OCI-LY3 (cell line): ENCODE data around the gene KIF18B.

Source experiments
- H2AFZ ChIP-seq: fragments of 200-600, 300-600 bp; shearing (Covaris generic); 2 replicates; pipeline ENCODE4 v1.6.0; 2014; ENCODE audit warnings: antibody characterized with exemption, low read depth, low read length
- H3K27ac ChIP-seq: fragments of 200-600, 300-600 bp; sonication (generic); 2 replicates; pipeline ENCODE4 v1.5.1; 2014; ENCODE audit warnings: mild to moderate bottlenecking, low read length, moderate library complexity, mixed read lengths
- H3K27me3 ChIP-seq: fragments of 200-600, 300-600 bp; sonication (generic); 2 replicates; pipeline ENCODE4 v1.6.1; 2014; ENCODE audit warnings: low read depth, low read length, mixed read lengths
- H3K36me3 ChIP-seq: fragments of 200-600, 300-600 bp; sonication (generic); replicated peaks from 2 replicates; pipeline ENCODE3; 2014; ENCODE audit warnings: low read depth, low read length, mixed read lengths
- H3K4me1 ChIP-seq: fragments of 300-600, 200-600 bp; sonication (generic); 2 replicates; pipeline ENCODE4 v1.6.1; 2014; ENCODE audit warnings: low read length, mixed read lengths
- H3K4me2 ChIP-seq: fragments of 200-600, 300-600 bp; sonication (generic); 2 replicates; pipeline ENCODE4 v1.6.1; 2014; ENCODE audit warnings: low read length, mixed read lengths
- H3K4me3 ChIP-seq: fragments of 300-600, 200-600 bp; sonication (generic); 2 replicates; pipeline ENCODE4 v1.5.1; 2014; ENCODE audit warnings: antibody characterized with exemption, mild to moderate bottlenecking, low read length, moderate library complexity
- H3K79me2 ChIP-seq: fragments of 300-600, 200-600 bp; shearing (Covaris generic); 2 replicates; pipeline ENCODE4 v1.6.1; 2014; ENCODE audit warnings: mild to moderate bottlenecking, low read length, mixed read lengths
- H3K9ac ChIP-seq: fragments of 300-600, 200-600 bp; shearing (Covaris generic); 2 replicates; pipeline ENCODE4 v1.6.0; 2014; ENCODE audit warnings: mild to moderate bottlenecking, low read length, moderate library complexity
- H3K9me3 ChIP-seq: fragments of 200-600, 300-600 bp; shearing (Covaris generic); 2 replicates; pipeline ENCODE4 v1.6.1; 2014; ENCODE audit warnings: low read length, mixed read lengths; ENCODE audit not compliant: insufficient read depth
- H4K20me1 ChIP-seq: fragments of 200-600, 300-600 bp; sonication (generic); 2 replicates; pipeline ENCODE4 v1.6.1; 2016; ENCODE audit warnings: low read length, mixed read lengths; ENCODE audit not compliant: insufficient read depth
- CTCF ChIP-seq: fragments of 200-600, 300-600 bp; sonication (generic); IDR thresholded peaks from 2 replicates; pipeline ENCODE4 v1.5.1; 2014; ENCODE audit warnings: antibody characterized with exemption, low read length, low read depth
- EZH2phosphoT487 ChIP-seq: fragments of 200-600 bp; shearing (Covaris generic); IDR thresholded peaks from 2 replicates; pipeline ENCODE4 v1.6.1; 2018; ENCODE audit warnings: antibody characterized with exemption, mixed run types, low read depth

The KIF18B gene

DNA sequence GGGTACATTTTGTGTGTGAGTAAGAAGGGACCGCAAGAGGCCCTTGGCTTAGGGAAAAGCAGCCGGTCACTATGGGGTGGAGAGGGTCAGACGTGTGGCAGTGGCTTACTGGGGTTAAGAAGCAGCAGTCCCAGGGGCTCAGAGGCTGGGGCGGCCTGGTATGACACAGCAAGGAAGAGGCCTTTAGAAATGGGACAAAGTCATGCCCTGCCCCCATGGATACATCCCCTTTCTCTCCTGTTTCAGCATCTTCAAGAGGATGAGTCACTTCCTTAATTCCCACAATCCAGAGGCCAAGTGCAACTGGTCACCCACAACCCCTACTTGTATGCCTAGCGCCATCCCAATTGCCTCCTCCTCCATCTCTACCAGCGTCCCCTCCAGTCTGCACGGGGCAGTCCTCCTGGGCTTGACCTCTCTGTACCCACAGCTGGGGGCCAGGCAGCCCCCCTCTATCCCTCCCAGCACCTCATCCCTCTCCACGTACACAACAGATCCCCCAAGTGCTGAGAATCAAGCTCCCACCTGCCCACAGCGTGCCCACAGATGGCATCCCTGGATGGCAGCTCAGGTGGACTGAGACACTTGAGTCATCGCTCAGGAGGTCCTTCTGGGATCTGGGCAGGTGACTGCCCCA lies 41.4 kb downstream of the KIF18B start:
- Histone ChIP-seq H3K9me3 (no peaks in the 10 kb centered on the region), H3K4me3 (no peak overlapping the region), H3K9ac (no peak overlapping the region), H2AFZ (no peak overlapping the region), H3K27me3 (peaks cover 3% of the 10 kb centered on the region; the same call in 1 of the 2 replicates), H3K27ac (no peak overlapping the region), H4K20me1 (no peaks in the 10 kb centered on the region), H3K4me2 (no peak overlapping the region), H3K36me3 (no peaks in the 10 kb centered on the region), H3K4me1 (peaks cover 4% of the 10 kb centered on the region; the same call in 1 of the 2 replicates), H3K79me2 (no peaks in the 10 kb centered on the region)
- no peak for TF ChIP-seq CTCF

- no peak overlapping the region for H3K4me3 ChIP-seq
- TF ChIP-seq EZH2phosphoT487 (no peak), CTCF (no peak)
- H3K9me3 ChIP-seq, result no peaks in the 10 kb centered on the region
- no peaks in the 10 kb centered on the region for H3K36me3 ChIP-seq
- H3K79me2 ChIP-seq, result no peaks in the 10 kb centered on the region
- peaks cover 6% of the 10 kb centered on the region; the same call in 1 of the 2 replicates for H3K4me1 ChIP-seq
- H3K27ac ChIP-seq, result no peak overlapping the region
- H3K9ac ChIP-seq, result no peak overlapping the region
- no peak overlapping the region for H3K4me2 ChIP-seq
- H3K27me3 ChIP-seq, result peaks cover 5% of the 10 kb centered on the region; the same call in 1 of the 2 replicates
- H2AFZ ChIP-seq, result no peak overlapping the region
- no peaks in the 10 kb centered on the region for H4K20me1 ChIP-seq
Observed at GRCh38 chr17:44905006-44906000, 42.3 kb downstream of the KIF18B start.

- no peak overlapping the region for H3K9ac ChIP-seq
- H3K79me2 ChIP-seq, result no peaks in the 10 kb centered on the region
- no peaks in the 10 kb centered on the region for H3K36me3 ChIP-seq
- H3K9me3 ChIP-seq, result no peaks in the 10 kb centered on the region
- H3K27ac ChIP-seq, result no peak overlapping the region
- H2AFZ ChIP-seq, result no peak overlapping the region
- no peaks in the 10 kb centered on the region for H4K20me1 ChIP-seq
- peaks cover 11% of the 10 kb centered on the region; the same call in 1 of the 2 replicates for H3K4me1 ChIP-seq
- no peak overlapping the region for H3K4me2 ChIP-seq
- TF ChIP-seq CTCF (no peak), EZH2phosphoT487 (no peak)
- H3K27me3 ChIP-seq, result peaks cover 5% of the 10 kb centered on the region; the same call in 1 of the 2 replicates
- no peak overlapping the region for H3K4me3 ChIP-seq
Observed at GRCh38 chr17:44904001-44904984, 43.3 kb downstream of the KIF18B start.
